ENCODE results near the gene FZR1.
"Not testable (repeated sequence)": the region's sequence is repeated elsewhere in the genome, so short reads cannot be mapped to it uniquely, and the experiment has no call there.

The FZR1 gene

GRCh38 chr19:3555653-3556422, 49.7 kb downstream of the FZR1 start:
- Histone ChIP-seq H3K9me3 (ENCODE audit: control insufficient read depth, insufficient read depth, low read length) (no peaks in the 10 kb centered on the region), H3K36me3 (ENCODE audit: insufficient read depth, low read length) (no peaks in the 10 kb centered on the region), H3K9ac (ENCODE audit: low read depth, low read length) (no peak overlapping the region; the same call in 1 of the 2 replicates), H3K4me1 (ENCODE audit: insufficient read depth, low read length) (peaks cover 3% of the 10 kb centered on the region; the same call in 1 of the 2 replicates)

DNA sequence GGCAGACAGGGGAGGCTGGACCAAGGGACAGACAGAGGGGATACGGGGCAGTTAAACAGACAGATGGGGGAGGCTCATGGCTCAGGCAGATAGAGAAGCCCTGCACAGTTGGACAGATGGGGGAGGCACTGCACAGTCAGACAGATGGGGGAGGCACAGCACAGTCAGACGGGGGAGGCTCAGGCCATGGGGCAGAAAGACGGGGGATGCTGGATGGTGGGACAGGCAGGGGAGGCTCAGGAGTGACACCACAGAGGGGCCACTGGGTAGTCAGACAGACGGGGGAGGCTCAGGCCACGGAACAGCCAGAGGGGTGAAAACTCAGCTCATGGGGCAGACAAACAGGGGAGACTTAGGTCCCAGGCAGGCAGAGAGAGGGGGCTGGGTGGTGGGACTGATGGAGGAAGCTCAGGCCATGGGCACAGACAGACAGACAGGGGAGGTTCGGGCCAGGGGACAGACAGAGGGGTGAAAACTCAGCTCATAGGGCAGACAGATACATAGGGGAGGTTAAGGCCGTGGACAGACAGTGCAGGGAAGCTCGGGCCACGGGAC, 50.4 kb downstream of the FZR1 start:
- Histone ChIP-seq H3K4me1 (ENCODE audit: insufficient read depth, low read length) (peaks cover 3% of the 10 kb centered on the region; the same call in 1 of the 2 replicates), H3K36me3 (ENCODE audit: insufficient read depth, low read length) (no peaks in the 10 kb centered on the region), H3K9me3 (ENCODE audit: control insufficient read depth, insufficient read depth, low read length) (no peaks in the 10 kb centered on the region), H3K9ac (ENCODE audit: low read depth, low read length) (peak overlapping the region; percentile 81)

DNA sequence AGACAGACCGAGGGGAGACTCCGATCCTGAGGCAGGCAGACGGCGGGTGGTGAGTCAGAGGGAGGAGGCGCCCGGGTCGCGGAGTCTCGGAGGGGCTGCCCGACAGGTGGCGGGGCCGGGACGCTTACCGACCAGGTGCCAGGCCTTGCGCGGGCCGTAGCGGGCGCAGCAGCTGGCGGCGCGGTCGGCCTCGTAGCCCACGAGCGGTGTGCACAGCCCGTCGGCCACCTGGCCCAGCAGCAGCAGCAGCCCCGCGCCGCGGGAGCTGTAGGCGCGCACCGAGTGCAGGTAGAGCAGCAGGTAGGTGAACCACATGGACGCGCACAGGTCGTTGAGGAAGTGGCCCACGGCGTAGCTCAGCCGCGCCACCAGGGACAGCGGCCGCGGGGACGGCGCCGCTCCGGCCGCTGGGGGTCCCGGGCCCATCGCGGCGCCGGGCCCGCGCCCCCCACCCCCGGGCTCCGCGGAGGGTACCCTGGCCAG, 50.9 kb downstream of the FZR1 start:
- H3K36me3 ChIP-seq (ENCODE audit: insufficient read depth, low read length), result no peaks in the 10 kb centered on the region
- no peaks in the 10 kb centered on the region for H3K9me3 ChIP-seq (ENCODE audit: control insufficient read depth, insufficient read depth, low read length)
- H3K4me1 ChIP-seq (ENCODE audit: insufficient read depth, low read length), result peaks cover 3% of the 10 kb centered on the region; the same call in 1 of the 2 replicates
- H3K9ac ChIP-seq (ENCODE audit: low read depth, low read length), result peak overlapping the region; percentile 81

GRCh38 chr19:3557461-3558248, 51.5 kb downstream of the FZR1 start, which contains the start of gene MFSD12:
TSS of gene MFSD12 (minus strand) at chr19:3557586. CDS start at chr19:3557403, 183 bp downstream.
- H3K9ac ChIP-seq (ENCODE audit: low read depth, low read length), result peak within 1 kb of the TSS; percentile 81
- no peaks in the 10 kb centered on the region for H3K36me3 ChIP-seq (ENCODE audit: insufficient read depth, low read length)
- peaks cover 3% of the 10 kb centered on the region; the same call in 1 of the 2 replicates for H3K4me1 ChIP-seq (ENCODE audit: insufficient read depth, low read length)
- H3K9me3 ChIP-seq (ENCODE audit: control insufficient read depth, insufficient read depth, low read length), result no peaks in the 10 kb centered on the region

DNA sequence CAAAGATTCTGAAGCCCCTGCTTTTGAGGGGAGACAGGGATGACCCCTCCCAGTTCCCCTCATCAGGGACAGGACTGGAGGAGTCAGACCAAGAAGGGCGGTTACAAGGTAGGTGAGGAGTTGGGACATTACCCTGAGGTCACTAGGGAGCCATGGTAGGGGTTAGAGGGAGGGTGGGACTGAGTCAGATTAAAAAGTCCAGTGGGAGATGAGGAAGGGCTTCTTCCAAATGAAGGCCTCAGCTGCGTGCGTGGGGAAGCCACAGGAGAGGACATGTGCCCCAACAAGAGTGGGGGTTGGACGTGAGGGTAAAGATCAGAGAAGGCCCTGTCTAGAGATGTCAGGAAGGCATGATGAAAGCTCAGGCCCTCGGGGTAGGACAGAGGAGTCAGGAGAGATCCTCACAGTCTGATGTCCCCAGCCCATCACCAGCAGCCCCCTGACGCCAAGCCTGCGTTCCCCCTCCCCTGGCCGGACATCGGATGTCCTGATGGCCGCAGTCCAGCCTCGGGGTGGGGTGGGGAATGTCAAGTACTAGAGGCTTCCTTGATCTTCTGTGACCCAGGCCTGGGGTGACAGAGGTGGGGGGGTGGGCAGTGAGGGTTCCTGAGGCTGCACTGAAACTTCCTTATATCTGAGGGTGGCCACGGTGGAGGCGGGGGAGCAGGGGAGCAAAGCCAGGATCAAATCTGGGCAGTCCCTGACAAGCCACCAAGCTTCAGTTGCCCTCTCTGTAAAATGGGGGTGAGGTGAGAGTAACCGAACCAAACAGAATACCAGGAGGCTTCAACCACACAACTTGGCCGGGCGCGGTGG, 57.8 kb downstream of the FZR1 start:
- no peaks in the 10 kb centered on the region for H3K36me3 ChIP-seq (ENCODE audit: insufficient read depth, low read length)
- no peaks in the 10 kb centered on the region for H3K9me3 ChIP-seq (ENCODE audit: control insufficient read depth, insufficient read depth, low read length)
- H3K4me1 ChIP-seq (ENCODE audit: insufficient read depth, low read length), result no peaks in the 10 kb centered on the region; the same call in 1 of the 2 replicates
- H3K9ac ChIP-seq (ENCODE audit: low read depth, low read length), result no peak overlapping the region

DNA sequence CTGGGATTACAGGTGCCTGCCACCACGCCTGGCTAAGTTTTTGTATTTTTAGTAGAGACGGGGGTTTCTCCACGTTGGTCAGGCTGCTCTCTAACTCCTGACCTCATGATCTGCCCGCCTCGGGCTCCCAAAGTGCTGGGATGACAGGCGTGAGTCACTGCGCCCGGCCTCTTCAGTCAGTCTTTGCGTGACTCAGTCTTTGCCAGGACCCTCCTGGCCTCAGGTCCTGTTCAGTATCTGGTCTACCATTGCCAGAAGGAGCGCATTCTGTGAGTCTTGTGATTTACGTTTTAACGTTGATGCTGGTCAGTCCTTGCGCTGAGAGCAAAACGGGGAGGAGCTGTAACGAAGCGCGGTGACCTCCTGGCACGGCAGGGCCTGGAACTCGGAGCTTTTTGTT, 59.0 kb downstream of the FZR1 start:
- Histone ChIP-seq H3K4me1 (ENCODE audit: insufficient read depth, low read length) (no peaks in the 10 kb centered on the region; the same call in 1 of the 2 replicates), H3K9me3 (ENCODE audit: control insufficient read depth, insufficient read depth, low read length) (no peaks in the 10 kb centered on the region), H3K9ac (ENCODE audit: low read depth, low read length) (no peak overlapping the region), H3K36me3 (ENCODE audit: insufficient read depth, low read length) (no peaks in the 10 kb centered on the region)

DNA sequence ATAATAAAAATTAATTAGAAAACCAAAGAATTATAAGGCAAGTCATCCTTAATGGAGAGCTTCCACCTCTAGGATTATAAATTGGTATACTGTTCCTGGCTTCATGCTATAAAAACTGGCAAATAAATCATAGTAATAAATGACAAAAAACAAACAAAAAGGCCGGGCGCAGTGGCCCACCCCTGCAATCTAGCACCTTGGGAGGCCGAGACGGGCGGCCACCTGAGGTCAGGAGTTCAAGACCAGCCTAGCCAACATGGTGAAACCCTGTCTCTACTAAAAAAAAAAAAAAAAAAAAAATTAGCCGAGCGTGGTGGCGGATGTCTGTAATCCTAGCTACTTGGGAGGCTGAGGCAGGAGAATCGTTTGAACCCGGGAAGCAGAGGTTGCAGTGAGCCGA, 63.9 kb downstream of the FZR1 start:
- H3K4me1 ChIP-seq (ENCODE audit: insufficient read depth, low read length); H3K36me3 ChIP-seq (ENCODE audit: insufficient read depth, low read length); H3K9me3 ChIP-seq (ENCODE audit: control insufficient read depth, insufficient read depth, low read length): not testable (repeated sequence)

GRCh38 chr19:3570606-3571011, 64.5 kb downstream of the FZR1 start:
- Histone ChIP-seq H3K4me1 (ENCODE audit: insufficient read depth, low read length) (no peaks in the 10 kb centered on the region; the same call in 1 of the 2 replicates), H3K36me3 (ENCODE audit: insufficient read depth, low read length) (no peaks in the 10 kb centered on the region), H3K9me3 (ENCODE audit: control insufficient read depth, insufficient read depth, low read length) (no peaks in the 10 kb centered on the region), H3K9ac (ENCODE audit: low read depth, low read length) (no peak overlapping the region)

More for the DNA sequence above, 63.9 kb downstream of the FZR1 start:
- not testable (repeated sequence) for H3K9ac ChIP-seq (ENCODE audit: low read depth, low read length)

GRCh38 chr19:3572132-3572854, 66.2 kb downstream of the FZR1 start:
- H3K4me1 ChIP-seq (ENCODE audit: insufficient read depth, low read length), result no peaks in the 10 kb centered on the region; the same call in 1 of the 2 replicates
- H3K36me3 ChIP-seq (ENCODE audit: insufficient read depth, low read length), result no peaks in the 10 kb centered on the region
- no peaks in the 10 kb centered on the region for H3K9me3 ChIP-seq (ENCODE audit: control insufficient read depth, insufficient read depth, low read length)
- H3K9ac ChIP-seq (ENCODE audit: low read depth, low read length), result peak overlapping the region; percentile 45; the same call in 1 of the 2 replicates

- Histone ChIP-seq H3K36me3 (ENCODE audit: insufficient read depth, low read length) (no peaks in the 10 kb centered on the region), H3K4me1 (ENCODE audit: insufficient read depth, low read length) (no peaks in the 10 kb centered on the region; the same call in 1 of the 2 replicates), H3K9me3 (ENCODE audit: control insufficient read depth, insufficient read depth, low read length) (no peaks in the 10 kb centered on the region), H3K9ac (ENCODE audit: low read depth, low read length) (peak within 1 kb of the TSS; percentile 74)
These were observed 66.7 kb downstream of the FZR1 start, which contains the start of gene HMG20B for GRCh38 chr19:3572855-3573161. TSS of gene HMG20B (plus strand) at chr19:3572944. CDS start at chr19:3573310, 366 bp downstream.

DNA sequence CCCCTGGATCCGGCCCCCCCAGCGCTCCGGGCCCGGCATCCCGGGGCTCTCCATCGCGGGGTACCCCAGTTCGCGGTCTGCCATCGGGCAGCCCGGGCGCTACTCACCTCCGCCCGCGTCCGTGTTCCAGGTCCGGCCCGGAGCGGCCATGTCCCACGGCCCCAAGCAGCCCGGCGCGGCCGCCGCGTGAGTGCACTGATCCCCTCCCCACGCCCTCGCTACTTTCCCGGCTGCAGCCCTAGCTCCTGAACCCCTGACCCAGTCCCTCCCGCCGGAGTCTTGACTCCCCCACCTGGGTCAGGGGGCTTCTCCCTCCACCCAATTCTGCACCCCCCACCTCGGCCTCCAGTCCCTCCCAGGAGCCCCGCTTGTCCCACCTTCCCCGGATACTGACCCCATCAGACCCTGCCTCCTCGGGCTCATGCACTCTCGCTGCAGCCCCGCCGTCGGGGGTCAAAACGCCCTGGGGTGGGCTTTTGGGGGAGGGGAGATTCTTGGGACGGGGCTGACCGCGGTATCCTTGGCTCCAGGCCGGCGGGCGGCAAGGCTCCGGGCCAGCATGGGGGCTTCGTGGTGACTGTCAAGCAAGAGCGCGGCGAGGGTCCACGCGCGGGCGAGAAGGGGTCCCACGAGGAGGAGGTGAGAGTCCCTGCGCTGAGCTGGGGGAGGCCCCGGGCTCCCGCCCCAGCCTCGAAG, 67.2 kb downstream of the FZR1 start:
- Histone ChIP-seq H3K36me3 (ENCODE audit: insufficient read depth, low read length) (no peaks in the 10 kb centered on the region), H3K9ac (ENCODE audit: low read depth, low read length) (peak overlapping the region; percentile 74), H3K4me1 (ENCODE audit: insufficient read depth, low read length) (no peaks in the 10 kb centered on the region; the same call in 1 of the 2 replicates), H3K9me3 (ENCODE audit: control insufficient read depth, insufficient read depth, low read length) (no peaks in the 10 kb centered on the region)

- no peaks in the 10 kb centered on the region for H3K36me3 ChIP-seq (ENCODE audit: insufficient read depth, low read length)
- H3K4me1 ChIP-seq (ENCODE audit: insufficient read depth, low read length), result no peaks in the 10 kb centered on the region; the same call in 1 of the 2 replicates
- H3K9me3 ChIP-seq (ENCODE audit: control insufficient read depth, insufficient read depth, low read length), result no peaks in the 10 kb centered on the region
- peak overlapping the region; percentile 74 for H3K9ac ChIP-seq (ENCODE audit: low read depth, low read length)
These were observed 67.9 kb downstream of the FZR1 start for GRCh38 chr19:3573858-3574637.

Measured in ES-I3 (cell line).